Left colon (tissue), 2 donors: ENCODE measurements around the gene RBMY1F. TPM values are rescaled to one million over a fixed set of nuclear protein-coding genes. Genes with fewer than 3 reads are reported as not detected.
"Not testable (repeated sequence)": the region's sequence is repeated elsewhere in the genome, so short reads cannot be mapped to it uniquely, and the experiment has no call there.

ENCODE experiments used
- ATAC-seq: fragments of 200-7000 bp; cut with Tn5 transposase; one replicate; pipeline ENCODE4 v1.9.1; 2020; ENCODE audit warnings: mild to moderate bottlenecking, moderate library complexity
- DNase-seq, 2 donors: peaks; one replicate each; pipeline ENCODE4 v3.0.0-alpha.2; 2020
- intact Hi-C, 2 donors: fragments of 100-400 bp; cut with DNase I in 1 of 2; cut with micrococcal nuclease in 1 of 2; formaldehyde crosslinking; loops; one replicate each; pipeline versions ENCODE4 v1.11.2 to v1.14.0; 2022; cut with DNase I, micrococcal nuclease
- long read RNA-seq: library from polyadenylated mRNA; unstranded; transcript quantifications from one replicate; pipeline ENCODE4 v2.0.0, GENCODE V29; 2021
- total RNA-seq, 2 donors: library from RNA; stranded (reverse); fragmentation: NEBNext Ultra II Directional; extraction: Animal tissue kit (Norgen Biotek cat#: 25700); gene quantifications; one replicate each; pipeline ENCODE4 v1.2.1, GENCODE V29; 2021
- donor health status: DM: no; HTN: no; CAD: no.
- donor health status: DM: yes; HTN: yes; CAD: no.

The RBMY1F gene
- total RNA-seq: not detected
- long read RNA-seq: 0 reads

GRCh38 chrY:22182823-22183222 is at the start of gene RBMY1F:
Gene RBMY1F (minus strand): TSS chrY:22182923. CDS start chrY:22180969, 1,954 bp downstream.
- intact Hi-C loops, ATAC-seq: not testable (repeated sequence)

GRCh38 chrY:22151144-22151543 is 31.6 kb downstream of the RBMY1F start:
- intact Hi-C loops, ATAC-seq, DNase-seq: not testable (repeated sequence)

More at GRCh38 chrY:22182823-22183222, at the start of gene RBMY1F:
- DNase-seq: not testable (repeated sequence)

- ATAC-seq, intact Hi-C loops, DNase-seq: not testable (repeated sequence)
Measured at GRCh38 chrY:22141011-22141695, 41.6 kb downstream of the RBMY1F start.

- ATAC-seq, DNase-seq, intact Hi-C loops: not testable (repeated sequence)
Measured at GRCh38 chrY:22134719-22135118, 48.0 kb downstream of the RBMY1F start.

GRCh38 chrY:22130494-22130893 is 52.2 kb downstream of the RBMY1F start:
- intact Hi-C loops, DNase-seq, ATAC-seq: not testable (repeated sequence)

Other genes with a start within 250 kb of the RBMY1F start
- not detected for gene RBMY1J, start 220.5 kb upstream of the RBMY1F start, total RNA-seq